Sigmoid colon (tissue), 7 donors: Measurements from ENCODE around the gene RUNX2. TPM values are rescaled to one million over a fixed set of nuclear protein-coding genes. Genes with fewer than 3 reads are reported as not detected.

ENCODE experiments used
- DNase-seq: peaks from one replicate; pipeline ENCODE4 v3.0.0-alpha.2; 2019
- H3K27ac ChIP-seq, 4 donors: fragments of 200-600 bp; sonication (generic); one replicate each; pipeline ENCODE4 v1.5.1; 2016 to 2019; ENCODE audit warnings: mild to moderate bottlenecking in 1 of 4
- H3K27me3 ChIP-seq, 3 donors: fragments of 200-600 bp; sonication (generic); one replicate each; pipeline ENCODE4 v1.5.1; 2019; ENCODE audit warnings: mild to moderate bottlenecking in 1 of 3
- H3K36me3 ChIP-seq, 4 donors: fragments of 200-600 bp; sonication (generic); one replicate each; pipeline ENCODE4 v1.5.1; 2016 to 2019
- H3K4me1 ChIP-seq, 4 donors: fragments of 200-600 bp; sonication (generic); one replicate each; pipeline ENCODE4 v1.5.1; 2017 to 2019
- H3K4me3 ChIP-seq, 4 donors: fragments of 200-600 bp; sonication (generic); one replicate each; pipeline ENCODE4 v1.5.1; 2017 to 2019; ENCODE audit warnings: mild to moderate bottlenecking in 2 of 4, moderate library complexity in 1 of 4
- H3K9me3 ChIP-seq, 4 donors: fragments of 200-600 bp in 3 of 4; sonication (generic) in 3 of 4; one replicate each; pipeline versions ENCODE4 v1.5.1 to v1.6.1; 2013 to 2019
- CTCF ChIP-seq, 4 experiments: fragments of 450-650 bp in 3 of 4; fragments of 200-600 bp in 1 of 4; IDR thresholded peaks; one replicate each; pipeline ENCODE4 v1.5.1; 2016 to 2019; ENCODE audit warnings: antibody characterized with exemption in 4 of 4, mild to moderate bottlenecking in 3 of 4, moderate library complexity in 2 of 4
- EP300 ChIP-seq, 4 donors: sonication (generic); formaldehyde crosslinking; IDR thresholded peaks; one replicate each; pipeline ENCODE4 v1.6.1; 2017; ENCODE audit warnings: antibody characterized with exemption in 4 of 4
- POLR2A ChIP-seq, 2 donors: fragments of 450-650 bp; IDR thresholded peaks; one replicate each; pipeline ENCODE4 v1.6.1; 2016; ENCODE audit warnings: antibody characterized with exemption in 2 of 2, mild to moderate bottlenecking in 2 of 2, moderate library complexity in 2 of 2
- POLR2AphosphoS5 ChIP-seq, 4 donors: sonication (generic); formaldehyde crosslinking; IDR thresholded peaks; one replicate each; pipeline ENCODE4 v1.6.1; 2017; ENCODE audit warnings: antibody characterized with exemption in 4 of 4
- WGBS, 2 donors: extraction: QIAGEN DNeasy Blood & Tissue Kit; methylation state at CpG; one replicate each; pipeline ENCODE4 v1.1.7; 2013; 5-methylcytosine and 5-hydroxymethylcytosine counted together
- intact Hi-C: fragments of 100-400 bp; cut with DNase I; formaldehyde crosslinking; loops from one replicate; pipeline ENCODE4 v1.15.1; 2023
- polyA plus RNA-seq, 3 donors: library from polyadenylated mRNA; stranded (reverse); fragments of 200-250 nt; gene quantifications; one replicate each; pipeline ENCODE4 v1.2.3, GENCODE V29; 2013
- total RNA-seq, 4 donors: library from RNA; depleted of rRNA; stranded (reverse); fragments of >200 nt; gene quantifications; one replicate each; pipeline ENCODE4 v1.1.0, GENCODE V29; 2016
- donor health status: healthy with polysubstance abuse.
- donor health status: Bipolar disorder and iron deficiency.
- donor health status: healthy.

RUNX2 gene
- total and polyA plus RNA-seq, 7 donors: 0.92 to 4.7 (median 2.9) TPM

GRCh38 chr6:45323656-45324224, 4.4 kb upstream of the RUNX2 start:
- H3K36me3 ChIP-seq: no peaks in the 10 kb centered on the region
- TF ChIP-seq EP300 (IDR thresholded peaks at IDR 0.05) (no peak), CTCF (IDR thresholded peaks at IDR 0.05) (no peak), POLR2AphosphoS5 (IDR thresholded peaks at IDR 0.05) (no peak), POLR2A (IDR thresholded peaks at IDR 0.05) (no peak)
- WGBS, 2 donors: 28 to 47% methylated on average over 3 of the region's 3 CpGs
- no peak for DNase-seq
- H3K9me3 ChIP-seq: no peaks in the 10 kb centered on the region
- H3K4me3 ChIP-seq: no peak overlapping the region
- H3K27ac ChIP-seq: no peak overlapping the region
- H3K4me1 ChIP-seq: peaks cover 0 to 12% (median 5%) of the 10 kb centered on the region in 4 donors
- intact Hi-C loops: no loop called here
- no peaks in the 10 kb centered on the region for H3K27me3 ChIP-seq

- WGBS, 2 donors: 82 to 85% methylated on average over 5 of the region's 5 CpGs
- H3K36me3 ChIP-seq: no peaks in the 10 kb centered on the region
- peaks cover 0 to 12% (median 5%) of the 10 kb centered on the region in 4 donors for H3K4me1 ChIP-seq
- TF ChIP-seq POLR2AphosphoS5 (IDR thresholded peaks at IDR 0.05) (no peak), CTCF (IDR thresholded peaks at IDR 0.05) (no peak), POLR2A (IDR thresholded peaks at IDR 0.05) (no peak), EP300 (IDR thresholded peaks at IDR 0.05) (no peak)
- no peak for DNase-seq
- H3K27me3 ChIP-seq: no peaks in the 10 kb centered on the region
- no peaks in the 10 kb centered on the region for H3K9me3 ChIP-seq
- intact Hi-C loops: no loop called here
- no peak overlapping the region for H3K27ac ChIP-seq
- H3K4me3 ChIP-seq: no peak overlapping the region
Observed at GRCh38 chr6:45326698-45327417, 1.3 kb upstream of the RUNX2 start.

GRCh38 chr6:45328523-45328922, 393 bp downstream of the RUNX2 start:
- H3K36me3 ChIP-seq: no peaks in the 10 kb centered on the region
- H3K4me3 ChIP-seq: peak overlapping the region in 2 of 4 donors; percentile 8 to 12

GRCh38 chr6:45344900-45345299, 16.8 kb downstream of the RUNX2 start:
- Histone ChIP-seq H3K9me3 (no peaks in the 10 kb centered on the region), H3K27me3 (no peaks in the 10 kb centered on the region), H3K4me1 (no peaks in the 10 kb centered on the region), H3K36me3 (no peaks in the 10 kb centered on the region), H3K27ac (no peak overlapping the region), H3K4me3 (no peak overlapping the region)
- 85 to 88% methylated on average over 2 of the region's 2 CpGs for WGBS, 2 donors
- intact Hi-C loops: no loop called here
- no peak for DNase-seq
- TF ChIP-seq EP300 (IDR thresholded peaks at IDR 0.05): no peak
- no peak for TF ChIP-seq POLR2A (IDR thresholded peaks at IDR 0.05)
- TF ChIP-seq CTCF (IDR thresholded peaks at IDR 0.05): no peak
- no peak for TF ChIP-seq POLR2AphosphoS5 (IDR thresholded peaks at IDR 0.05)

More at GRCh38 chr6:45328523-45328922, 393 bp downstream of the RUNX2 start:
- intact Hi-C loops: no loop called here
- no peaks in the 10 kb centered on the region for H3K27me3 ChIP-seq
- TF ChIP-seq POLR2A (IDR thresholded peaks at IDR 0.05): no peak
- H3K27ac ChIP-seq: no peak overlapping the region
- H3K9me3 ChIP-seq: no peaks in the 10 kb centered on the region
- H3K4me1 ChIP-seq: peaks cover 0 to 12% (median 5%) of the 10 kb centered on the region in 4 donors
- no peak for DNase-seq

GRCh38 chr6:45350186-45350710, 22.1 kb downstream of the RUNX2 start:
- DNase-seq: no peak
- Histone ChIP-seq H3K36me3 (no peaks in the 10 kb centered on the region), H3K27ac (no peak overlapping the region), H3K9me3 (no peaks in the 10 kb centered on the region), H3K4me3 (no peak overlapping the region), H3K27me3 (no peaks in the 10 kb centered on the region), H3K4me1 (no peaks in the 10 kb centered on the region)
- TF ChIP-seq POLR2A (IDR thresholded peaks at IDR 0.05) (no peak), EP300 (IDR thresholded peaks at IDR 0.05) (no peak), POLR2AphosphoS5 (IDR thresholded peaks at IDR 0.05) (no peak), CTCF (IDR thresholded peaks at IDR 0.05) (no peak)
- intact Hi-C loops: no loop called here
